Endometrial microvascular endothelial cells (primary cell): ENCODE measurements around the gene BCAR1. TPM values are rescaled to one million over a fixed set of nuclear protein-coding genes. Genes with fewer than 3 reads are reported as not detected.
"Not testable (repeated sequence)": the region's sequence is repeated elsewhere in the genome, so short reads cannot be mapped to it uniquely, and the experiment has no call there.

Experiments
- in situ Hi-C: cut with HindIII; loops from 2 replicates; pipeline ENCODE4 v1.10.0; 2017; ENCODE audit warnings: low sequenced_read_pairs, low pct_unique_long_range_greater_than_20kb; ENCODE audit errors: inconsistent ontology term
- total RNA-seq: library from RNA; depleted of rRNA; stranded (reverse); fragments of >200 nt; gene quantifications from one replicate; pipeline ENCODE4 v1.2.3, GENCODE V29; 2015; ENCODE audit errors: inconsistent ontology term

The BCAR1 gene
- total RNA-seq = 254 TPM

GRCh38 chr16:75251280-75252048 is at the start of gene BCAR1:
TSS of gene BCAR1 (minus strand) at chr16:75251624. CDS start at chr16:75251482, 142 bp downstream.
- in situ Hi-C loops = no loop called here

GRCh38 chr16:75298267-75298666 is 46.8 kb upstream of the BCAR1 start:
- in situ Hi-C loops = no loop called here

GRCh38 chr16:75296606-75297005 is 45.2 kb upstream of the BCAR1 start:
- in situ Hi-C loops = no loop called here

GRCh38 chr16:75294773-75295459 is 43.5 kb upstream of the BCAR1 start:
- in situ Hi-C loops = no loop called here

GRCh38 chr16:75293772-75294171 is 42.3 kb upstream of the BCAR1 start:
- in situ Hi-C loops = no loop called here

GRCh38 chr16:75293173-75293572 is 41.7 kb upstream of the BCAR1 start:
- in situ Hi-C loops = no loop called here

GRCh38 chr16:75292691-75293090 is 41.3 kb upstream of the BCAR1 start:
- in situ Hi-C loops = no loop called here

GRCh38 chr16:75289189-75289588 is 37.8 kb upstream of the BCAR1 start:
- in situ Hi-C loops = no loop called here

- in situ Hi-C loops = no loop called here
Observed at GRCh38 chr16:75288596-75289120, 37.2 kb upstream of the BCAR1 start.

GRCh38 chr16:75288181-75288580 is 36.8 kb upstream of the BCAR1 start:
- in situ Hi-C loops = no loop called here

GRCh38 chr16:75287708-75288107 is 36.3 kb upstream of the BCAR1 start:
- in situ Hi-C loops = no loop called here

GRCh38 chr16:75286389-75286788 is 35.0 kb upstream of the BCAR1 start:
- in situ Hi-C loops = no loop called here

- in situ Hi-C loops = no loop called here
Observed at GRCh38 chr16:75282466-75283281, 31.2 kb upstream of the BCAR1 start.

- in situ Hi-C loops = no loop called here
Observed at GRCh38 chr16:75281826-75282225, 30.4 kb upstream of the BCAR1 start.

GRCh38 chr16:75281009-75281408 is 29.6 kb upstream of the BCAR1 start:
- in situ Hi-C loops = not testable (repeated sequence)

GRCh38 chr16:75280331-75280804 is 28.9 kb upstream of the BCAR1 start:
- in situ Hi-C loops = no loop called here

GRCh38 chr16:75279305-75279704 is 27.9 kb upstream of the BCAR1 start:
- in situ Hi-C loops = no loop called here

GRCh38 chr16:75273054-75273925 is 21.9 kb upstream of the BCAR1 start:
- in situ Hi-C loops = no loop called here
